Activated B cell treated with CpG ODN at 0.5 μM for 24 hours (primary cell): ENCODE measurements around the gene ST6GALNAC6. TPM values are rescaled to one million over a fixed set of nuclear protein-coding genes. Genes with fewer than 3 reads are reported as not detected.

ENCODE experiments used
- ATAC-seq: fragments of 200-7000 bp; cut with Tn5 transposase; one replicate; pipeline ENCODE4 v1.10.0; 2021; ENCODE audit warnings: low read depth, mild to moderate bottlenecking, moderate library complexity
- CTCF ChIA-PET: fragments of 350-600 bp; sonication (Branson Sonifier 250); formaldehyde crosslinking; loops from one replicate; lab custom pipeline; 2021; ENCODE audit warnings: antibody characterized with exemption; lab: Charles Lee
- POLR2A ChIA-PET: fragments of 350-600 bp; sonication (Branson Sonifier 250); formaldehyde crosslinking; loops from one replicate; lab custom pipeline; 2021; ENCODE audit warnings: antibody characterized with exemption; lab: Charles Lee
- DNase-seq: peaks from one replicate; pipeline ENCODE4 v3.0.0; 2022
- H3K27ac Mint-ChIP-seq: one replicate; pipeline ENCODE4 v1.8.0; 2020; ENCODE audit warnings: mixed read lengths
- H3K27me3 Mint-ChIP-seq: one replicate; pipeline ENCODE4 v1.8.0; 2021; ENCODE audit warnings: mixed read lengths
- H3K36me3 Mint-ChIP-seq: one replicate; pipeline ENCODE4 v1.8.0; 2021; ENCODE audit warnings: low read depth, mixed read lengths
- H3K4me1 Mint-ChIP-seq: one replicate; pipeline ENCODE4 v1.8.0; 2021; ENCODE audit warnings: mixed read lengths
- H3K4me3 Mint-ChIP-seq: one replicate; pipeline ENCODE4 v1.8.0; 2020; ENCODE audit warnings: mild to moderate bottlenecking, mixed read lengths
- H3K9me3 Mint-ChIP-seq: one replicate; pipeline ENCODE4 v1.8.0; 2020; ENCODE audit warnings: mixed read lengths
- intact Hi-C: fragments of 100-400 bp; cut with micrococcal nuclease; formaldehyde crosslinking; loops from one replicate; pipeline ENCODE4 v1.15.1; 2024
- total RNA-seq: library from RNA; stranded (reverse); gene quantifications from 2 replicates; pipeline ENCODE4 v1.2.3, GENCODE V29; 2022
- TF ChIP-seq, protein P1 (sequence below): fragments of 200-600 bp; IDR thresholded peaks from one replicate; pipeline ENCODE4 v1.8.0; 2022; ENCODE audit warnings: antibody characterized with exemption, mild to moderate bottlenecking

ST6GALNAC6 gene, protein sequence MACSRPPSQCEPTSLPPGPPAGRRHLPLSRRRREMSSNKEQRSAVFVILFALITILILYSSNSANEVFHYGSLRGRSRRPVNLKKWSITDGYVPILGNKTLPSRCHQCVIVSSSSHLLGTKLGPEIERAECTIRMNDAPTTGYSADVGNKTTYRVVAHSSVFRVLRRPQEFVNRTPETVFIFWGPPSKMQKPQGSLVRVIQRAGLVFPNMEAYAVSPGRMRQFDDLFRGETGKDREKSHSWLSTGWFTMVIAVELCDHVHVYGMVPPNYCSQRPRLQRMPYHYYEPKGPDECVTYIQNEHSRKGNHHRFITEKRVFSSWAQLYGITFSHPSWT
- 39.9 and 47.5 TPM in 2 replicates for total RNA-seq

DNA sequence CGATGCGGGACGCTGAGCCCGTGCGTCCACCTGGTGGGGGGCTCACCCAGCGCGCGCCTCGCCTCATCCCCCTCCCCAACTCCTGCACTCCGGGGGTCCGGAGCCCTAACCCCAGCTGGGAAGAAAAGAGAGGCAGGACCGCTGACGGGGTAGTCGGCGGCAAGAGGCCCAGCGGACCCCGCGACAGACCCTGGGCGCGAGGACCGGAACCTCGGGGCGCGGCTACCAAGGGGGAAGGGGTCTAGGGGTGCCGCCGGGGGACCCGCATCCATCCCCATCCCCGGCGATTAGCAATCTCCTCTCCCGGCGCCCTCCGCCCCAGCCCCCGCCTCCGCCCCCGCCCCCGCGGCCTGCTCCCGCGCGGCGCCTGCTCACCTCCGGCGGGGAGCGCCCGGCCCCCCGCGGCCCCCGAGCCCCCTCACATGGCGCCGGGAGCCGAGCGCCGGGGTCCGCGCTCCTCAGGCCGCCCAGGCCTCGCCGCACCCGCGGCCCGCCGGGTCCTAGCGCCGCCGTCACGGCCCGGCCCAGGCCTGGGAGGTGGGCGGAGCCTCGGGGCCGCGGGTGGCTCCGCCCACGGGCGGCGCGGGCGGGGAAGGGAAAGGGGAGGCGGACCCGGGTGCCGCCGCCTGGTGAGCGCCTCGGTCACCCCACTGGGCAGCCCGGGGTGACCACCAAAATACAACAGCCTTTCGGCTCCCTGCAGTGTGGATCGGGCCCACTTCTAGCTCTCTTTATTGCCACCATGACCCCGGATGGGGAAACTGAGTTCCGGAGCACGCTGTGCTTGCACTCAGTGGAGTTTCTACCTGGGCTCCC, at the start of gene ST6GALNAC6:
TSS of gene ST6GALNAC6 (minus strand) at position 476 of the 816 bp plus-strand sequence. CDS start 1,622 bp downstream, outside the sequence.
- DNase-seq (peak; percentile 84), ATAC-seq (peak; percentile 81)
- POLR2A ChIA-PET = interaction anchor here (0.8 to 12.3 kb wide), 9 partner anchors 10 to 121 kb away, joined by 3 to 457 read pairs (median 3); partner anchors contain the start of genes FPGS, SH2D3C and ST6GALNAC4
- Mint-ChIP-seq H3K4me3 (peak within 1 kb of the TSS; percentile 88), H3K27ac (peak within 1 kb of the TSS; percentile 76), H3K27me3 (no peaks in the 10 kb centered on the region), H3K36me3 (peaks cover 23% of the 10 kb centered on the region), H3K9me3 (peaks cover 5% of the 10 kb centered on the region), H3K4me1 (peaks cover 55% of the 10 kb centered on the region)
- TF ChIP-seq, protein P1, sequence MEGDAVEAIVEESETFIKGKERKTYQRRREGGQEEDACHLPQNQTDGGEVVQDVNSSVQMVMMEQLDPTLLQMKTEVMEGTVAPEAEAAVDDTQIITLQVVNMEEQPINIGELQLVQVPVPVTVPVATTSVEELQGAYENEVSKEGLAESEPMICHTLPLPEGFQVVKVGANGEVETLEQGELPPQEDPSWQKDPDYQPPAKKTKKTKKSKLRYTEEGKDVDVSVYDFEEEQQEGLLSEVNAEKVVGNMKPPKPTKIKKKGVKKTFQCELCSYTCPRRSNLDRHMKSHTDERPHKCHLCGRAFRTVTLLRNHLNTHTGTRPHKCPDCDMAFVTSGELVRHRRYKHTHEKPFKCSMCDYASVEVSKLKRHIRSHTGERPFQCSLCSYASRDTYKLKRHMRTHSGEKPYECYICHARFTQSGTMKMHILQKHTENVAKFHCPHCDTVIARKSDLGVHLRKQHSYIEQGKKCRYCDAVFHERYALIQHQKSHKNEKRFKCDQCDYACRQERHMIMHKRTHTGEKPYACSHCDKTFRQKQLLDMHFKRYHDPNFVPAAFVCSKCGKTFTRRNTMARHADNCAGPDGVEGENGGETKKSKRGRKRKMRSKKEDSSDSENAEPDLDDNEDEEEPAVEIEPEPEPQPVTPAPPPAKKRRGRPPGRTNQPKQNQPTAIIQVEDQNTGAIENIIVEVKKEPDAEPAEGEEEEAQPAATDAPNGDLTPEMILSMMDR = no peak
- CTCF ChIA-PET = interaction anchor here (1.9 kb wide), 1 partner anchor 17 kb away, joined by 6 read pairs; no protein-coding TSS in a partner anchor
- intact Hi-C loops = loop anchor here (1.0 kb wide), 1 partner anchor 18 kb away; the partner anchor contains the start of gene ST6GALNAC4

- no peak for ATAC-seq
- H3K36me3 Mint-ChIP-seq = peaks cover 65% of the 10 kb centered on the region
- peak overlapping the region; percentile 54 for H3K27ac Mint-ChIP-seq
- no peaks in the 10 kb centered on the region for H3K9me3 Mint-ChIP-seq
- ChIA-PET POLR2A (interaction anchor here (0.9 to 1.1 kb wide), 2 partner anchors 36 to 78 kb away, joined by 3 to 4 read pairs; no protein-coding TSS in a partner anchor), CTCF (interaction anchor here (0.9 to 3.2 kb wide), 2 partner anchors 87 to 170 kb away, joined by 3 to 21 read pairs; no protein-coding TSS in a partner anchor)
- H3K4me3 Mint-ChIP-seq = no peak overlapping the region
- no peak for DNase-seq
- TF ChIP-seq, protein P1 = no peak
- intact Hi-C loops = no loop called here
- H3K27me3 Mint-ChIP-seq = no peaks in the 10 kb centered on the region
- peaks cover 26% of the 10 kb centered on the region for H3K4me1 Mint-ChIP-seq
Observed at GRCh38 chr9:127947841-127948710, 48.7 kb upstream of the ST6GALNAC6 start.

- no peaks in the 10 kb centered on the region for H3K27me3 Mint-ChIP-seq
- no peak overlapping the region for H3K27ac Mint-ChIP-seq
- TF ChIP-seq, protein P1 = no peak
- ChIA-PET POLR2A (no interaction called here), CTCF (no interaction called here)
- H3K4me3 Mint-ChIP-seq = no peak overlapping the region
- no peaks in the 10 kb centered on the region for H3K9me3 Mint-ChIP-seq
- DNase-seq (no peak), ATAC-seq (no peak)
- peaks cover 73% of the 10 kb centered on the region for H3K36me3 Mint-ChIP-seq
- intact Hi-C loops = no loop called here
- peaks cover 27% of the 10 kb centered on the region for H3K4me1 Mint-ChIP-seq
Observed at GRCh38 chr9:127946728-127947127, 47.3 kb upstream of the ST6GALNAC6 start.

- Mint-ChIP-seq H3K4me3 (no peak overlapping the region), H3K9me3 (no peaks in the 10 kb centered on the region), H3K36me3 (peaks cover 71% of the 10 kb centered on the region), H3K27ac (peak overlapping the region; percentile 35), H3K27me3 (no peaks in the 10 kb centered on the region), H3K4me1 (peaks cover 26% of the 10 kb centered on the region)
- ChIA-PET CTCF (no interaction called here), POLR2A (no interaction called here)
- no peak for ATAC-seq
- TF ChIP-seq, protein P1 = no peak
- no peak for DNase-seq
- intact Hi-C loops = no loop called here
Observed at GRCh38 chr9:127945942-127946341, 46.5 kb upstream of the ST6GALNAC6 start.
